Activated naive CD4-positive, alpha-beta T cell treated with anti-CD3 and anti-CD28 coated beads, Interleukin-2, amount 10 ng/mL, durations not matched to agents 7 days and 5 days (primary cell): ENCODE results near the gene ZNF829.
A peak's percentile ranks its signal among the peaks of the same experiment; 100 is the strongest.

Experiments
- CTCF ChIA-PET: fragments of 350-600 bp; sonication (Branson Sonifier 250); formaldehyde crosslinking; loops from one replicate; lab custom pipeline; 2021; ENCODE audit warnings: antibody characterized with exemption; lab: Charles Lee
- DNase-seq: peaks from one replicate; pipeline ENCODE4 v3.0.0-alpha.2; 2020
- H3K27ac Mint-ChIP-seq: one replicate; pipeline ENCODE4 v1.8.0; 2021; ENCODE audit warnings: mild to moderate bottlenecking, moderate library complexity, mixed read lengths
- H3K27me3 Mint-ChIP-seq: one replicate; pipeline ENCODE4 v1.8.0; 2021; ENCODE audit warnings: mild to moderate bottlenecking, mixed read lengths
- H3K36me3 Mint-ChIP-seq: one replicate; pipeline ENCODE4 v1.8.0; 2021; ENCODE audit warnings: mixed read lengths
- H3K4me1 Mint-ChIP-seq: one replicate; pipeline ENCODE4 v1.8.0; 2021; ENCODE audit warnings: mixed read lengths
- H3K4me3 Mint-ChIP-seq: one replicate; pipeline ENCODE4 v1.8.0; 2021; ENCODE audit warnings: mild to moderate bottlenecking, moderate library complexity, mixed read lengths
- H3K9me3 Mint-ChIP-seq: one replicate; pipeline ENCODE4 v1.8.0; 2021; ENCODE audit warnings: mixed read lengths

ZNF829 gene

GRCh38 chr19:36850559-36851442, 65.3 kb downstream of the ZNF829 start, which contains the start of gene ZNF345:
Gene ZNF345, plus strand, starts transcription at chr19:36850876. Its CDS starts 25,955 bp downstream, at chr19:36876831.
- no peak within 1 kb of the TSS for H3K27ac Mint-ChIP-seq
- H3K36me3 Mint-ChIP-seq: peaks cover 46% of the 10 kb centered on the region
- H3K4me3 Mint-ChIP-seq: no peak within 1 kb of the TSS
- DNase-seq: peak; percentile 93
- no peaks in the 10 kb centered on the region for H3K27me3 Mint-ChIP-seq
- CTCF ChIA-PET: interaction anchor here (0.6 to 1.2 kb wide), 4 partner anchors 13 to 122 kb away, joined by 3 to 4 read pairs (median 4); partner anchors contain the start of genes ZNF568, ZNF790 and ZNF829
- peaks cover 4% of the 10 kb centered on the region for H3K4me1 Mint-ChIP-seq
- peaks cover 23% of the 10 kb centered on the region for H3K9me3 Mint-ChIP-seq

- CTCF ChIA-PET: interaction anchor here (0.7 to 1.5 kb wide), 6 partner anchors 11 to 245 kb away, joined by 3 to 4 read pairs (median 3); partner anchors contain the start of genes ZNF382, ZNF568, ZNF790 and ZNF829
- no peak overlapping the region for H3K27ac Mint-ChIP-seq
- DNase-seq: peak; percentile 94
- H3K4me1 Mint-ChIP-seq: peaks cover 4% of the 10 kb centered on the region
- H3K4me3 Mint-ChIP-seq: no peak overlapping the region
- H3K27me3 Mint-ChIP-seq: no peaks in the 10 kb centered on the region
- H3K9me3 Mint-ChIP-seq: peaks cover 25% of the 10 kb centered on the region
- H3K36me3 Mint-ChIP-seq: peaks cover 48% of the 10 kb centered on the region
Measured at GRCh38 chr19:36849701-36850558, 66.2 kb downstream of the ZNF829 start.

- Mint-ChIP-seq H3K27me3 (no peaks in the 10 kb centered on the region), H3K27ac (no peak overlapping the region), H3K9me3 (peaks cover 24% of the 10 kb centered on the region), H3K4me3 (no peak overlapping the region), H3K36me3 (peaks cover 47% of the 10 kb centered on the region), H3K4me1 (peaks cover 4% of the 10 kb centered on the region)
- DNase-seq: no peak
- CTCF ChIA-PET: no interaction called here
Measured at GRCh38 chr19:36847968-36848367, 68.1 kb downstream of the ZNF829 start.

- no peak for DNase-seq
- Mint-ChIP-seq H3K9me3 (peaks cover 47% of the 10 kb centered on the region), H3K4me3 (no peak overlapping the region), H3K36me3 (peaks cover 56% of the 10 kb centered on the region), H3K27ac (no peak overlapping the region), H3K27me3 (no peaks in the 10 kb centered on the region), H3K4me1 (no peaks in the 10 kb centered on the region)
- CTCF ChIA-PET: interaction anchor here (0.8 kb wide), 1 partner anchor 11 kb away, joined by 3 read pairs; no protein-coding TSS in a partner anchor
Measured at GRCh38 chr19:36838784-36839324, 77.2 kb downstream of the ZNF829 start.
